Keratinocyte (primary cell): ENCODE measurements around the gene EFHD1. TPM values are rescaled to one million over a fixed set of nuclear protein-coding genes. Genes with fewer than 3 reads are reported as not detected.

Source experiments
- DNase-seq: peaks from one replicate; pipeline ENCODE4 v3.0.0-alpha.2; 2011; ENCODE audit warnings: low read depth, missing footprints, low spot score
- FAIRE-seq: peaks from 2 replicates; lab custom pipeline; 2011; peaks lifted over from hg19 to GRCh38; lab: Jason Lieb, UNC
- H2AFZ ChIP-seq: 2 replicates; pipeline ENCODE4 v1.6.0; 2012; ENCODE audit warnings: low read length, control low read depth, inconsistent platforms; ENCODE audit not compliant: control insufficient read depth
- H3K27ac ChIP-seq: 2 replicates; pipeline ENCODE4 v1.5.1; 2011; ENCODE audit warnings: low read length; ENCODE audit not compliant: control insufficient read depth, insufficient read depth
- H3K27me3 ChIP-seq: 3 replicates; pipeline ENCODE4 v1.6.0; 2011; ENCODE audit warnings: low read length; ENCODE audit not compliant: control insufficient read depth, insufficient read depth; ENCODE audit errors: extremely low read depth
- H3K36me3 ChIP-seq, 2 experiments: 2 replicates in 1 of 2; 3 replicates in 1 of 2; pipeline ENCODE4 v1.5.1; 2011; ENCODE audit warnings: low read length in 2 of 2, mild to moderate bottlenecking in 1 of 2; ENCODE audit not compliant: control insufficient read depth in 2 of 2, insufficient read depth in 2 of 2; ENCODE audit errors: extremely low read depth in 1 of 2
- H3K4me1 ChIP-seq: 3 replicates; pipeline ENCODE4 v1.5.1; 2011; ENCODE audit warnings: low read length; ENCODE audit not compliant: control insufficient read depth, insufficient read depth; ENCODE audit errors: extremely low read depth
- H3K4me2 ChIP-seq: 3 replicates; pipeline ENCODE4 v1.6.0; 2011; ENCODE audit warnings: low read depth, low read length; ENCODE audit not compliant: control insufficient read depth, insufficient read depth; ENCODE audit errors: extremely low read depth
- H3K4me3 ChIP-seq, 3 experiments: fragments of 200-600 bp in 1 of 3; sonication (generic) in 1 of 3; 2 replicates in 2 of 3; 3 replicates in 1 of 3; pipeline ENCODE4 v1.5.1; 2011 to 2016; ENCODE audit warnings: low read length in 3 of 3, mild to moderate bottlenecking in 3 of 3, control low read depth in 2 of 3, inconsistent platforms in 1 of 3, low read depth in 1 of 3, mixed read lengths in 1 of 3, mixed run types in 1 of 3, moderate library complexity in 1 of 3; ENCODE audit not compliant: control insufficient read depth in 2 of 3, insufficient read depth in 2 of 3; ENCODE audit errors: extremely low read depth in 1 of 3
- H3K79me2 ChIP-seq: 2 replicates; pipeline ENCODE4 v1.6.0; 2012; ENCODE audit warnings: low read length; ENCODE audit not compliant: control insufficient read depth, insufficient read depth
- H3K9ac ChIP-seq: 3 replicates; pipeline ENCODE4 v1.6.0; 2011; ENCODE audit warnings: low read length; ENCODE audit not compliant: control insufficient read depth, insufficient read depth; ENCODE audit errors: extremely low read depth
- H3K9me1 ChIP-seq: 3 replicates; pipeline ENCODE4 v1.6.0; 2011; ENCODE audit warnings: low read length; ENCODE audit not compliant: control insufficient read depth, insufficient read depth; ENCODE audit errors: extremely low read depth
- H3K9me3 ChIP-seq: 2 replicates; pipeline ENCODE4 v1.5.1; 2012; ENCODE audit warnings: low read depth, low read length; ENCODE audit not compliant: control insufficient read depth
- H4K20me1 ChIP-seq: 3 replicates; pipeline ENCODE4 v1.6.0; 2011; ENCODE audit warnings: low read length; ENCODE audit not compliant: control insufficient read depth, insufficient read depth; ENCODE audit errors: extremely low read depth
- EZH2 ChIP-seq: IDR thresholded peaks from one replicate; pipeline ENCODE4 v1.6.1; 2012; ENCODE audit warnings: inconsistent platforms, mild to moderate bottlenecking, low read length, moderate library complexity
- dilution Hi-C: fragments of 300-500 bp; cut with MboI; formaldehyde crosslinking; loops from one replicate; pipeline ENCODE4 v1.7.0; 2020; ENCODE audit warnings: low sequenced_read_pairs; ENCODE audit not compliant: extremely low pct_ligation_motif_present
- polyA plus RNA-seq, 5 experiments: library from polyadenylated mRNA; depleted of rRNA in 3 of 5; stranded (reverse) in 3 of 5; stranded (forward) in 1 of 5; unstranded in 1 of 5; fragments of >200 nt; gene quantifications; 1 replicate in 1 of 5; 2 replicates in 3 of 5; 3 replicates in 1 of 5; pipeline versions ENCODE4 v1.2.1 to v1.2.3, GENCODE V29; 2011 to 2012; ENCODE audit warnings: missing spikeins in 2 of 5, low read depth in 1 of 5, low replicate concordance in 1 of 5
- TF ChIP-seq, protein P1 (sequence below), 3 experiments: IDR thresholded peaks in 1 of 3; conservative IDR thresholded peaks in 1 of 3; optimal IDR thresholded peaks in 1 of 3; 2 replicates in 2 of 3; 3 replicates in 1 of 3; pipeline versions ENCODE3 to v1.5.1; 2011; ENCODE audit warnings: low read length in 3 of 3, mild to moderate bottlenecking in 3 of 3, moderate library complexity in 2 of 3, control low read depth in 1 of 3, inconsistent platforms in 1 of 3; ENCODE audit not compliant: insufficient read depth in 2 of 3; ENCODE audit errors: extremely low read depth in 1 of 3

The EFHD1 gene
- polyA plus RNA-seq, 1 donor (not counting 4 experiments of a cell fraction or from before 2014, with no cell fraction given), result not detected

DNA sequence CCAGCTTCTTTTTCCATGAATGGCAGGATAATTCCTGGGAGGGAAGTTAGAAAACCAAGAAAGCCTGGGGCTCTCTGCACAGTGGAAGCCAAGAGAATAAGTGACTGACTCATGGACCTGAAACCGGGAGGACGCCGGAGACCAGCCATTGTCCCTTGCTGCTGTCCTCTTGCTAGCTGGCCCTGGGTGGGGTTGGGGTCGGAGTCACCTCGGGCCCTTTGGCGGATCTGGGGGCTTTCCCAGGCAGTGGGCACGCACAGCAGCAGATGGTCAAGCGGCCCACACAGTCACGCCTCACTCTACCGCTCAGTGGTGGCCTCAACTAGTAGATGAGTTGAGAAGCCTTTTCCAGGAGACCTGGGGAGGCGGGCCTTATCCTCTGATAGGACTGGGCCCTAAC is 15.6 kb downstream of the EFHD1 start:
- Histone ChIP-seq H3K27ac (no peak overlapping the region), H2AFZ (no peak overlapping the region), H3K9me3 (no peaks in the 10 kb centered on the region), H3K4me1 (no peaks in the 10 kb centered on the region), H3K79me2 (no peaks in the 10 kb centered on the region), H3K4me2 (no peak overlapping the region), H3K4me3 (no peak overlapping the region), H4K20me1 (no peaks in the 10 kb centered on the region), H3K27me3 (no peaks in the 10 kb centered on the region), H3K36me3 (no peaks in the 10 kb centered on the region), H3K9me1 (no peaks in the 10 kb centered on the region), H3K9ac (no peak overlapping the region)
- TF ChIP-seq, protein P1, sequence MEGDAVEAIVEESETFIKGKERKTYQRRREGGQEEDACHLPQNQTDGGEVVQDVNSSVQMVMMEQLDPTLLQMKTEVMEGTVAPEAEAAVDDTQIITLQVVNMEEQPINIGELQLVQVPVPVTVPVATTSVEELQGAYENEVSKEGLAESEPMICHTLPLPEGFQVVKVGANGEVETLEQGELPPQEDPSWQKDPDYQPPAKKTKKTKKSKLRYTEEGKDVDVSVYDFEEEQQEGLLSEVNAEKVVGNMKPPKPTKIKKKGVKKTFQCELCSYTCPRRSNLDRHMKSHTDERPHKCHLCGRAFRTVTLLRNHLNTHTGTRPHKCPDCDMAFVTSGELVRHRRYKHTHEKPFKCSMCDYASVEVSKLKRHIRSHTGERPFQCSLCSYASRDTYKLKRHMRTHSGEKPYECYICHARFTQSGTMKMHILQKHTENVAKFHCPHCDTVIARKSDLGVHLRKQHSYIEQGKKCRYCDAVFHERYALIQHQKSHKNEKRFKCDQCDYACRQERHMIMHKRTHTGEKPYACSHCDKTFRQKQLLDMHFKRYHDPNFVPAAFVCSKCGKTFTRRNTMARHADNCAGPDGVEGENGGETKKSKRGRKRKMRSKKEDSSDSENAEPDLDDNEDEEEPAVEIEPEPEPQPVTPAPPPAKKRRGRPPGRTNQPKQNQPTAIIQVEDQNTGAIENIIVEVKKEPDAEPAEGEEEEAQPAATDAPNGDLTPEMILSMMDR (optimal IDR thresholded peaks at IDR 0.05 in 1 of 3, IDR thresholded peaks at IDR 0.05 in 1 of 3, conservative IDR thresholded peaks at IDR 0.05 in 1 of 3; ENCODE audit: extremely low read depth in 1 of 3, insufficient read depth in 2 of 3, low read length in 3 of 3), result no peak
- TF ChIP-seq EZH2, result no peak
- dilution Hi-C loops, result no loop called here
- DNase-seq (no peak), FAIRE-seq (no peak)

DNA sequence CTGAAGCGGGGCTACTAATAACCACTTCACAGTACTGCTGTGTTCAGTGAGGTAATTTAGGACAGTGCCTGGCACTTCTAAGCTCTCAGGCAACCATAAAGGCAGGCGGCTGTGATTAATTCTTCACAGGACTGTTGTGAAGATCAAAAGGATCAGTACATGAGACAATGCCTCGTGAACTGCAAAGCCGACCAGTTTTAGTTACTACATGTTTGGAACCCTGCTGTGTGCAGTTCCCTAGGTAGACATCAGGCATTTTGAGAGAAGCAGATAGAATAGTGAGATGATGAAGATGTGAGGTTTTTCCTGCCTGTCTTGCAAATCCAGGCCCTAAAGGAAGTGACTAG is 19.1 kb downstream of the EFHD1 start:
- DNase-seq (no peak), FAIRE-seq (no peak)
- TF ChIP-seq, protein P1 (optimal IDR thresholded peaks at IDR 0.05 in 1 of 3, IDR thresholded peaks at IDR 0.05 in 1 of 3, conservative IDR thresholded peaks at IDR 0.05 in 1 of 3; ENCODE audit: extremely low read depth in 1 of 3, insufficient read depth in 2 of 3, low read length in 3 of 3), result no peak
- TF ChIP-seq EZH2, result no peak
- Histone ChIP-seq H3K27me3 (no peaks in the 10 kb centered on the region), H3K9me1 (no peaks in the 10 kb centered on the region), H3K4me2 (no peak overlapping the region), H3K79me2 (no peaks in the 10 kb centered on the region), H3K4me3 (no peak overlapping the region), H3K9me3 (no peaks in the 10 kb centered on the region), H2AFZ (no peak overlapping the region), H3K4me1 (no peaks in the 10 kb centered on the region), H3K36me3 (no peaks in the 10 kb centered on the region), H4K20me1 (no peaks in the 10 kb centered on the region), H3K9ac (no peak overlapping the region), H3K27ac (no peak overlapping the region)
- dilution Hi-C loops, result no loop called here
